Fibroblast of lung (primary cell): ENCODE results near the gene CRTC1. TPM values are rescaled to one million over a fixed set of nuclear protein-coding genes. Genes with fewer than 3 reads are reported as not detected.

Experiments used
- DNase-seq, 2 donors: peaks; one replicate each; pipeline versions ENCODE4 v3.0.0 to v3.0.0-alpha.2; 2010; ENCODE audit warnings: low read depth in 2 of 2
- H2AFZ ChIP-seq: 2 replicates; pipeline ENCODE4 v1.5.1; 2012; ENCODE audit warnings: low read length, control low read depth, inconsistent platforms
- H3K27ac ChIP-seq: 2 replicates; pipeline ENCODE4 v1.5.1; 2011; ENCODE audit warnings: low read length, control low read depth; ENCODE audit not compliant: insufficient read depth
- H3K27me3 ChIP-seq: 2 replicates; pipeline ENCODE4 v1.5.1; 2011; ENCODE audit warnings: mild to moderate bottlenecking, low read length; ENCODE audit not compliant: control insufficient read depth, insufficient read depth
- H3K36me3 ChIP-seq: 2 replicates; pipeline ENCODE4 v1.5.1; 2011; ENCODE audit warnings: low read length; ENCODE audit not compliant: control insufficient read depth, insufficient read depth
- H3K4me1 ChIP-seq: 2 replicates; pipeline ENCODE4 v1.5.1; 2011; ENCODE audit warnings: low read length; ENCODE audit not compliant: control insufficient read depth, insufficient read depth; ENCODE audit errors: extremely low read depth
- H3K4me2 ChIP-seq: 2 replicates; pipeline ENCODE4 v1.5.1; 2011; ENCODE audit warnings: low read length, control low read depth; ENCODE audit not compliant: insufficient read depth; ENCODE audit errors: extremely low read depth
- H3K4me3 ChIP-seq, 4 experiments: fragments of 200-600 bp in 1 of 4; sonication (generic) in 1 of 4; replicated peaks in 1 of 4; 2 replicates each; pipeline ENCODE4 v1.5.1; 2011 to 2016; ENCODE audit warnings: low read length in 4 of 4, low read depth in 3 of 4, mild to moderate bottlenecking in 3 of 4, control low read depth in 2 of 4, inconsistent platforms in 1 of 4, mixed read lengths in 1 of 4; ENCODE audit not compliant: insufficient read depth in 1 of 4; ENCODE audit errors: control extremely low read depth in 1 of 4
- H3K79me2 ChIP-seq: 2 replicates; pipeline ENCODE4 v1.5.1; 2012; ENCODE audit warnings: mild to moderate bottlenecking, low read length, inconsistent platforms; ENCODE audit not compliant: control insufficient read depth, insufficient read depth
- H3K9ac ChIP-seq: 2 replicates; pipeline ENCODE4 v1.5.1; 2011; ENCODE audit warnings: mild to moderate bottlenecking, low read length, control low read depth; ENCODE audit not compliant: insufficient read depth
- H3K9me3 ChIP-seq: 2 replicates; pipeline ENCODE4 v1.5.1; 2012; ENCODE audit warnings: low read depth, low read length; ENCODE audit not compliant: control insufficient read depth, insufficient read depth
- H4K20me1 ChIP-seq: 2 replicates; pipeline ENCODE4 v1.5.1; 2011; ENCODE audit warnings: low read length; ENCODE audit not compliant: control insufficient read depth, insufficient read depth; ENCODE audit errors: extremely low read depth
- EZH2 ChIP-seq: IDR thresholded peaks from 2 replicates; pipeline ENCODE4 v1.5.1; 2012; ENCODE audit warnings: low read length, control low read depth, mild to moderate bottlenecking; ENCODE audit errors: missing control alignments
- polyA plus RNA-seq, 2 donors: library from polyadenylated mRNA; depleted of rRNA in 1 of 2; stranded (reverse) in 1 of 2; unstranded in 1 of 2; fragments of >200 nt; gene quantifications; 2 replicates each; pipeline ENCODE4 v1.2.1, GENCODE V29; 2011 to 2012; ENCODE audit warnings: missing spikeins in 1 of 2
- total RNA-seq: library from RNA; depleted of rRNA; stranded (reverse); fragments of >200 nt; gene quantifications from 2 replicates; pipeline ENCODE4 v1.2.1, GENCODE V29; 2014
- TF ChIP-seq, protein P1 (sequence below), 2 donors: IDR thresholded peaks in 1 of 2; conservative IDR thresholded peaks in 1 of 2; 1 replicate in 1 of 2; 2 replicates in 1 of 2; pipeline ENCODE4 v1.5.1; 2011 to 2012; ENCODE audit warnings: low read length in 2 of 2, control low read depth in 1 of 2, inconsistent platforms in 1 of 2, low read depth in 1 of 2, mild to moderate bottlenecking in 1 of 2

Gene CRTC1
- total and polyA plus RNA-seq, 2 donors (not counting 1 experiment from before 2014, with no cell fraction given) = 1.2 to 2.0 TPM

DNA sequence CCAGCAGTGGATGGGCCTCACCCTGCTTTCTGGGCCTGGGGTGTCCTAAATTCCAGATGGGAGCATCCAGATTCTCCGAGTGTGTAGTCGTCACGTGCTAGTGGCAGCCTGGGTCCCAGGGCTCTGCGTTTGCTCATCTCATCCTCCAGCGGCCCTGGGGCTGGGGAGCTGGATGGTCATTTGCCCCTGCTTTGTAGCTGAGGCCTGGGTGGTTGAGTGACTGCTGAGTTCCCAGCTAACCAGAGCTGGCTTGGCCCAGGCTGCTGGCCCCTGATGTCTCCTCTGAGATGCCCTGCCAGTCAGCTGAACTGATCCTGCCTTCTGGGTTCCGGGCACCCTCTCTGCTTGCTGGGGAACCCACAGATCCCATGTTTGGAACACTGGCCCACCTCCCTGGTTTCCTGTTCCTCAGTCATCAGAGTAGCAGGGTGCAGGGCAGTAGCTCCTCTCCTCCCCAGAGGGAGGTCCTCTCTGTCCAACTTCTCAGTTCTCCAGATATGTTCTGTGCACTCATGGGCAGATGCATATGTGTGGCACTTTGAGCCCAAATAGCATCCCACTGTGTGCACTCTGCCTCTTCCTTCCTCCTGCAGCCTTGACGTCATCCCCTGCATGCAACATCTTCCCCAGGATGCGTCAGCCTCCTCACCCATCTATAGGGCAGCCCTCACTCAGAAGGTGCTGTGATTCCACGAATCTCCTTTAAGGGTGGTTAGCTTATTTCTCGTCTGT is 22.4 kb upstream of the CRTC1 start:
- no peak for DNase-seq
- Histone ChIP-seq H3K79me2 (no peaks in the 10 kb centered on the region), H3K4me1 (peaks cover 38% of the 10 kb centered on the region), H3K9me3 (no peaks in the 10 kb centered on the region), H2AFZ (no peak overlapping the region), H3K27ac (peak overlapping the region; percentile 58), H3K4me2 (no peak overlapping the region), H3K4me3 (no peak overlapping the region), H3K27me3 (peaks cover 3% of the 10 kb centered on the region), H4K20me1 (no peaks in the 10 kb centered on the region), H3K9ac (peak overlapping the region; percentile 52), H3K36me3 (no peaks in the 10 kb centered on the region)
- TF ChIP-seq EZH2 = no peak
- TF ChIP-seq, protein P1, sequence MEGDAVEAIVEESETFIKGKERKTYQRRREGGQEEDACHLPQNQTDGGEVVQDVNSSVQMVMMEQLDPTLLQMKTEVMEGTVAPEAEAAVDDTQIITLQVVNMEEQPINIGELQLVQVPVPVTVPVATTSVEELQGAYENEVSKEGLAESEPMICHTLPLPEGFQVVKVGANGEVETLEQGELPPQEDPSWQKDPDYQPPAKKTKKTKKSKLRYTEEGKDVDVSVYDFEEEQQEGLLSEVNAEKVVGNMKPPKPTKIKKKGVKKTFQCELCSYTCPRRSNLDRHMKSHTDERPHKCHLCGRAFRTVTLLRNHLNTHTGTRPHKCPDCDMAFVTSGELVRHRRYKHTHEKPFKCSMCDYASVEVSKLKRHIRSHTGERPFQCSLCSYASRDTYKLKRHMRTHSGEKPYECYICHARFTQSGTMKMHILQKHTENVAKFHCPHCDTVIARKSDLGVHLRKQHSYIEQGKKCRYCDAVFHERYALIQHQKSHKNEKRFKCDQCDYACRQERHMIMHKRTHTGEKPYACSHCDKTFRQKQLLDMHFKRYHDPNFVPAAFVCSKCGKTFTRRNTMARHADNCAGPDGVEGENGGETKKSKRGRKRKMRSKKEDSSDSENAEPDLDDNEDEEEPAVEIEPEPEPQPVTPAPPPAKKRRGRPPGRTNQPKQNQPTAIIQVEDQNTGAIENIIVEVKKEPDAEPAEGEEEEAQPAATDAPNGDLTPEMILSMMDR (conservative IDR thresholded peaks at IDR 0.05 in 1 of 2, IDR thresholded peaks at IDR 0.05 in 1 of 2; ENCODE audit: low read depth in 1 of 2, low read length in 2 of 2) = no peak

DNA sequence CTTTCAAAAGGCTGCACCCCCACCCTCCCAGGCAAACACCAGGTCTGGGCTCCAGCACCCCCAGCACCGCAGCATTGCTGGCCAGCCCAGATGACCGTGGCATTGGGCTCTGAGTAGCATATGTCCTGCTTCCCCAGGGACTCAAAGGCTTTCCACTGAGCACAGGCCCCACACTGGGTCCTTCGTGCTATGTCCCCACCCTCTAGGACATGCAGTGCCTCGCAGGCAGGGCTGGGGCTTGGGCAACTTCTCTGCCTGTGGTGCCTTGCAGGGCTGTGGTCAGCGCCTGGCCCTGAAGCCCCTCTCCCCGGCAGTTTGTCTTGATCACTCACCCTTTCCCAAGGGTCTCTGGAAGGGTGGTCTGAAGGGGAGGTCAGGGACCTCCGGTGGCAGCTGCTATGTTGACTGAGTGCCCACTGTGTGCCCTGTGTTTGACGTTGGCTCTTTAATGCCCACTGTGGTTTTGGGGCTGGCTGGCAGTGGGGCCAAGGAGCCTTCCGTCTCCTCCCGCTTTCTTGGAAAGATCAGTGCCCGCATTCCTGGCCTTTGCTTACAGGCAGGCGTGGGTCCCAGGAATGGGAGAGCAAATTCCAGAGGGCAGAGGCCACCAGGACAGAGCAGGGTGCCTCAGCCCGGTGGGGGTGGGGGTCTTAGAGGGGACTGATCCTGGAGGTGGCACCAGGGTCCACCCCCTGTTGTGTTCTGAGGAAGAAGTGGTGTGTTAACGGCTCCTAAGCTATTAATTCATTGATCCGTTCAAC is 20.3 kb upstream of the CRTC1 start:
- Histone ChIP-seq H3K27ac (no peak overlapping the region), H3K4me1 (peaks cover 30% of the 10 kb centered on the region), H3K4me2 (no peak overlapping the region), H3K4me3 (no peak overlapping the region), H3K27me3 (peaks cover 3% of the 10 kb centered on the region), H3K36me3 (peaks cover 6% of the 10 kb centered on the region), H4K20me1 (no peaks in the 10 kb centered on the region), H3K79me2 (no peaks in the 10 kb centered on the region), H3K9me3 (no peaks in the 10 kb centered on the region), H2AFZ (no peak overlapping the region), H3K9ac (no peak overlapping the region)
- no peak for TF ChIP-seq EZH2
- TF ChIP-seq, protein P1 (conservative IDR thresholded peaks at IDR 0.05 in 1 of 2, IDR thresholded peaks at IDR 0.05 in 1 of 2; ENCODE audit: low read depth in 1 of 2, low read length in 2 of 2) = no peak
- no peak for DNase-seq

DNA sequence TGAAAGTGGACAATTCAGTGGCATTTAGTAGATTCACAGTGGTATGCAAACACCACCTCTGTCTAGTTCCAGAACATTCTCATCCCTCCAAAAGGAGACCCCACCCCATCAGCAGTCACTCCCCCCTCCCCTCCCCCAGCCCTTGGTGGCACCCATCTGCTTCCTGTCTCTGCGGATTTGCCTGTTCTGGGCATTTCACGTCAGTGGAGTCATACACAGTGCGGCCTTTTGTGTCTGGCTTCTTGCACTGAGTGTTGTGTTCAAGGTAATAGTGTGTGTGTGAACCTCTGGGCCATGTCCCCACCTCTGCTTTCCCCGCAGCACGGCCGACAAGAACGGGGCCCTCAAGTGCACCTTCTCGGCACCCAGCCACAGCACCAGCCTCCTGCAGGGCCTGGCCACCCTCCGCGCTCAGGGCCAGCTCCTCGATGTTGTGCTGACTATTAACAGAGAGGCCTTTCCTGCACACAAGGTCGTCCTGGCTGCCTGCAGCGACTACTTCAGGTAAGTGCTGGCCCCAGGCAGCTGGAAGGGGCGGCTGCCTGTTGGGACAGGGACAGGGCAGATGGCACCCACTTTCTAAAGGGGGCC is 19.4 kb upstream of the CRTC1 start:
- H3K4me1 ChIP-seq = peaks cover 21% of the 10 kb centered on the region
- H2AFZ ChIP-seq = no peak overlapping the region
- no peaks in the 10 kb centered on the region for H3K27me3 ChIP-seq
- H3K9ac ChIP-seq = no peak overlapping the region
- H3K27ac ChIP-seq = no peak overlapping the region
- no peaks in the 10 kb centered on the region for H3K9me3 ChIP-seq
- H3K4me3 ChIP-seq = no peak overlapping the region
- DNase-seq = no peak
- H3K79me2 ChIP-seq = no peaks in the 10 kb centered on the region
- TF ChIP-seq, protein P1 (conservative IDR thresholded peaks at IDR 0.05 in 1 of 2, IDR thresholded peaks at IDR 0.05 in 1 of 2; ENCODE audit: low read depth in 1 of 2, low read length in 2 of 2) = no peak
- no peak for TF ChIP-seq EZH2
- peaks cover 11% of the 10 kb centered on the region for H3K36me3 ChIP-seq
- H4K20me1 ChIP-seq = no peaks in the 10 kb centered on the region
- H3K4me2 ChIP-seq = no peak overlapping the region
